ENCODE data around the gene ETNK2.
"Not testable (repeated sequence)": the region's sequence is repeated elsewhere in the genome, so short reads cannot be mapped to it uniquely, and the experiment has no call there.

The ETNK2 gene

GRCh38 chr1:204126386-204126785, 25.5 kb downstream of the ETNK2 start:
- DNase-seq (ENCODE audit: low read depth): no peak

DNA sequence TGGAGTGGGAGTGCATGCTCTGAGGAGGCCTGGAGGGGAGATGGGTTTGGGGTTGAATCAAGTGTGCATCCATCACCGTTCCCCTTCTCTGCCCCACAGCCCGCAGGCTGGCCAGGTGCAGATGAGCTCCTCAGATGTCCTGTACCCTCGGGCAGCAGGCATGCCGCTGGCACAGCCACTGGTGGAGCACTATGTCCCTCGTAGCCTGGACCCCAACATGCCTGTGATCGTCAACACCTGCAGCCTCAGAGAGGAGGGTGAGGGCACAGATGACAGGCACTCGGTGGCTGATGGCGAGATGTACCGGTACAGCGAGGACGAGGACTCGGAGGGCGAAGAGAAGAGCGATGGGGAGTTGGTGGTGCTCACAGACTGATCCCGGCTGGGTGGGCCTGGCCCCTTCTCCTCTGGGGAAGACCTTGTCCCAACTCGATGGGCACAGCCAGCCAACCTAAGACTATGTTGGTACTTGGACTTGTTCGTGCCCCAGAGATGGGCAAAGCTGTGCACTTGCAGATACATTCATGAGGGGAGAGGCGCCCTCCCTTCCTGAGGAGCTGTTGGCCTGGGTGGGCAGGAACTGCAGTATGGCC, 26.0 kb downstream of the ETNK2 start:
- DNase-seq (ENCODE audit: low read depth): no peak

GRCh38 chr1:204124639-204125038, 27.2 kb downstream of the ETNK2 start:
- no peak for DNase-seq (ENCODE audit: low read depth)

DNA sequence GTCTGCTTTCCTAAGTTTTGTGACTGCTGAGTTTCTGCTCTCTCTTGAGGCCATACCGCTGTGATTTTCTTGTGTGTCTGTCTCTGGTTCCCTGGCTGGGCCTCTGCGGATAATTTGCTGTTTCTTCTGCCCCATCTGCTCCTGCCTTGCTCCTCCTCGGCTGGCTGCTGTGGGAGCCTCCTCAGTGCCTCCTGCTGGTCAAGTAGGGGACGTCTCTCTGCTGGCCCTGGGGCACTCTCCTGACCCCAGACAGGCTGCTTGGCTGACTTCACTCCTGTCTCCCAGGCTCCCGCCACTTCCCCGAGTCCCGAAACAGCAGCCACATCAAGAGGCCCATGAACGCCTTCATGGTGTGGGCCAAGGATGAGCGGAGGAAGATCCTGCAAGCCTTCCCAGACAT, 28.5 kb downstream of the ETNK2 start:
- no peak for DNase-seq (ENCODE audit: low read depth)

GRCh38 chr1:204121840-204122555, 29.8 kb downstream of the ETNK2 start:
- DNase-seq (ENCODE audit: low read depth): no peak

DNA sequence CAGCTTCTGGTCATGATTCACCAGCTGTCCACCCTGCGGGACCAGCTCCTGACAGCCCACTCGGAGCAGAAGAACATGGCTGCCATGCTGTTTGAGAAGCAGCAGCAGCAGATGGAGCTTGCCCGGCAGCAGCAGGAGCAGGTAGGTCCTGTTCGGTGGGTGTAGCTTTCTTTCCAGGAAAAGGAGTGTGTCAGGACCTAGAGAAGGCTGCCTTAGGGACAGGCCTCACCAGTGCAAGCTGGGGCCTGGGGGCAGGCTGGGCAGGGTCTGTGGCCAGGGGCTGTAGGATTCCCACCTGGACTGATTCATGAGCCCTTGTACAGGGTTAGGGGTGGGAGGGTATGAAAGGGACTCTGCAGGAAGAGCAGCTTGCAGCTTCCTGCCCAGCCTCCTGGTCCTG, 35.3 kb downstream of the ETNK2 start:
- DNase-seq (ENCODE audit: low read depth): no peak

DNA sequence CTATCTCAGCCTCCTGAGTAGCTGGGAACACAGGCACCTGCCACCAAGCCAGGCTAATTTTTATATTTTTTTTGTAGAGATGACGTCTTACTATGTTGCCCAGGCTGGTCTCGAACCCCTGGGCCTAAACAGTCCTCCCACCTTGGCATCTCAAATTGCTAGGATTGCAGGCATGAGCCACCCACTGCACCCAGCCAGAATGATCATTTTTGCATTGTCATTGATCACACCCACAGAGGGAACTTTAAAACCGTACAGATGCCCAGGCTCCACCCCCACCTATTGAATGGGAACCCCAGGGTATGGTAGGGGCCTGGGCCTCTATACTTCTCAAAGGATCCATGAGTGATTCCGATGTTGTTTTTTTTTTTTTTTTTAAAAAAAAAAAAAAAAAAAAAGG, 36.7 kb downstream of the ETNK2 start:
- DNase-seq (ENCODE audit: low read depth): no peak

- DNase-seq (ENCODE audit: low read depth): no peak
These were observed 37.2 kb downstream of the ETNK2 start for GRCh38 chr1:204114606-204115005.

- no peak for DNase-seq (ENCODE audit: low read depth)
These were observed 37.9 kb downstream of the ETNK2 start for GRCh38 chr1:204113896-204114295.

DNA sequence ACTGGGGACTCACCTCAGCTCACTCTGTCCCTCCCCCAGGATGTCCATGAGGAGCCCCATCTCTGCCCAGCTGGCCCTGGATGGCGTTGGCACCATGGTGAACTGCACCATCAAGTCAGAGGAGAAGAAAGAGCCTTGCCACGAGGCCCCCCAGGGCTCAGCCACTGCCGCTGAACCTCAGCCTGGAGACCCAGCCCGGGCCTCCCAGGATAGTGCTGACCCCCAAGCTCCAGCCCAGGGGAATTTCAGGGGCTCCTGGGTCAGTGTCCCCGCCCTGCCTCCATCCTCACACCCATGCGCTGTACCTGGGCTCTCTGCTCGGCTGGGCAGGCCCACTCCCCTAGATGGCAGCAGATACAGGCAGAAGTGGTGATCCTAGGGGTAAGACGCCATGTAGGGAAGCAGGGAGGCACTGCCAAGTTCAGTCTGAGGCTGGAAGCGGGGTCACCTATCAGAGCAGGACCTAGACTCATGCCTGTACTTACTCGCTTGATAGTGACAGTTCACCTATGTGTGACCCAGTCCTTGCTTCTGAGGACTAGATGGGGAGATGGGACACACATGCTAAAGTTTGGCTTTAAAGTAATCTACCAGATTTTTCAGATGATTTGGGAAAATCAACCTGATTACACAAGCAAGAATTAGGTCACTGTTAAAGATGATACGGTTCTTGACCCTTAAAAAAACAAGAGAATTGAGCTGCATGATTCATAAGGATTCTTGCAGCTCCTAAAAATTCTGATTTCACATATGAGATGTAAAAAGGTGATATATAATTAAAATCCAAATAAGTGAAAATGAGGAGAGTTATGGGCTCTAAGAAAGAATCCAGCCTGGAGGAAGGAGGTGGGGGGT, 38.7 kb downstream of the ETNK2 start:
- no peak for DNase-seq (ENCODE audit: low read depth)

DNA sequence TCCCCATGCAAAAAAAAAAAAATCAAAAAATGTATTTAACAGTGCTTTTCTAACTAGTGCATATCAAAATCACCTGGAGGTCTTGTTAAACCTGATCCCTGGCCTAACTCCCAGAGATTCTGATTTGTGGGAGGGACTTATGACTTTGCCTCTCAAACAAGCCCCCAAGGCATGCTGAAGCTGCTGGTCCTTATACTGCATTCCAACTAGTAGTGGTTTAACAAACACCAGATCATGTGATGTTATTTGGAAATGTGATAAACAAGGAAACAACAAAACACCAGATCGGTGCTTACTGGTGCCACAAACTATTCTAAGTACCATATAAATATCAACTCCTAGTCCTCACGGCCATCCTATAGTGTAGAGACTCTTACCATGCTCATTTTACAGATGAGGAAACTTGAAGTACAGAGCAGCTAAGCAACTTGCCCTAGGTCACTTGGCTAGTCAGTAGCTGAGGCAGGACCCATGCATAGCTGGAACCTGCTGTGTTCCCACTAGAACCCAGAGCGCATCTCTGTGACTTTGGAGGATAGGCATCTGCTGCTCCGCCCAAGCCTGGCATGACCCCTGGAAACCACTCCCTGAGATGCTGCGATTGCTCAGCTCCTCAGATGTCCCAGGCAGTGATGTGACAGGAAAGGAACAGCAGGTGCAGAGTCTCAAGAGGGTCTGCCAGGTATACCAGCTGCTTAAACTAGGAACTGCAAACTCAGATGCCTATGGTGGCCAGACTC, 40.8 kb downstream of the ETNK2 start:
- DNase-seq (ENCODE audit: low read depth): no peak

DNA sequence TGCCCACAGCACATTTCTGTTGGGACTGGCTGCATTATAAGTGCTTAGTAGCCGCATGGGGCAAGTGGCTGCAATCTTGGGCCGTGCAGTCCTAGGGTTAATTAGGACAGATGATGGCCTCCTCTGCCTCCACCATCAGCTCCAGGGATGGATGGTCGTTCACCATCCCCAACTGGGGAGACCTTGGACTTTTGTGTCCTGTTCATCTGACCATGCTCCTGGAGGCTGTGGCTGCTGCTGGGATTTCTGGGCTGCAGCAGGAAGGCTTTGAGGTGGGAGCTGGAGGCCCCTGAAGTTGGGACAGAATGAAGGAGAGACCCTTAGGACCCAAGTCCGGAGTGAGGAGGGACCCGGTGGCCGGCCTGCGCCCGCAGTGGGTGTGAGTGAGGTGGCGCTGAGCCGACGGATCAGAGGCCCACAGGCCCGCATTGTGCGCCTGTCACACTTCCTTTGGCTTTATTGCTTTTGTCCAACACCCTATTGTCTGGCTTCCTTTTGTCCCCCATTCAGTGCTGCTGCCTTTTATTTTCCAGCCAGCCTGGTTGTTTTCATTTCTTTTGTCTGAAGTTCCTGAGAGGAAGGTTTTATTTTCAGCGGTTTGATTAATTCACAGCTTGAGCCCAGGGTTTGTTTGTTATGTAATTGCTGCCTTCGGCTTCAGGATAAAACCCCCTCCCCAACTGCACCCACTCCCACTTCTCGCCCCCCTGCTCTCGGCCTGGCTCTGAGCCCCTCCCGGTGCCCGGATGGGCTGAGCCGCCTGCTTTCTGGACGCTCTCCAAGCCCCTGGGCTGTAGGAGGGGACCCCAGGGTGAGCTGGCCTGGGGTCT, 43.3 kb downstream of the ETNK2 start:
- no peak for DNase-seq (ENCODE audit: low read depth)

- DNase-seq (ENCODE audit: low read depth): no peak
These were observed 44.0 kb downstream of the ETNK2 start for GRCh38 chr1:204107892-204108291.

- DNase-seq (ENCODE audit: low read depth): no peak
These were observed 45.0 kb downstream of the ETNK2 start for GRCh38 chr1:204106825-204107224.

GRCh38 chr1:204105131-204105515, 46.7 kb downstream of the ETNK2 start:
- no peak for DNase-seq (ENCODE audit: low read depth)

DNA sequence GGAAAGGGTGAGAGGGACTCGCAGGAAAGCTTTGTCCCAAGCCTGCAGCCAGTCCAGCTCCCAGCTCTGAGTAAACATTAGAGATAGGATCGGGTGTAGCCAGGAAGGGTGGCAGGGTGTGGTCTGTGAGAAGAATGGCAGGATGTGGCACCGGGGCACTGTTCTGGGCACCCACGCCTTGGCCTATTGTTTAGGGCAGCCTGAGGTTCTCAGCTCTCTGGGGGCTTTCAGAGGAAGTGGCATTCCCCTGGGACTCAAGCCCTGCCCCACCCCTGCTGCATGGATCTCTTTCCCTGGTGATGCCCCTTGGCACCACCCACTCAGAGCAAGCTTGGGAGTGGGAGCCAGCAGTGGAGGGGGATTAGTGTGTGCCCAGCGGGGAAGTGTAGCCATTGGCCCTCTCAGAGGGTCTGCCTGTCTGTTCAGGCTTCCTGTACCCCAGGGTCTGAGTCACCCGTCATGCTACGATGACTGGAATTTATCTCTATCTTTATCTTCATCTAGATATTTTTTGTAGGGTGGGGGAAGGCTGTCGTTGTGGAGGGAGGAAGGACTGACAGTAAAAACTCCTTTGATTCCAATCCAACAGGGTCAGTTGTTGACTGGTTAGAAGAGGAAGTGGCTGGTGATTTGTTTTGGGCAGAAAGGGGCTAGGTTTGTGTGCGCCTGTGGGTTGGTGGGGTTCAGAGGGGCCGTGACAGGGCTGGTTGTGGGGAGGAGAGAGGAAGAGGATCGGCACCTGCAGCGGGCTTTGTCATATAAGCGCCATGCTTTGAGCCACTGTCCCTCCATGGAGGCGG, 47.3 kb downstream of the ETNK2 start:
- no peak for DNase-seq (ENCODE audit: low read depth)

GRCh38 chr1:204103431-204103741, 48.5 kb downstream of the ETNK2 start:
- DNase-seq (ENCODE audit: low read depth): no peak

- no peak for DNase-seq (ENCODE audit: low read depth)
These were observed 49.0 kb downstream of the ETNK2 start for GRCh38 chr1:204102739-204103430.

GRCh38 chr1:204102029-204102611, 49.7 kb downstream of the ETNK2 start:
- DNase-seq (ENCODE audit: low read depth): no peak

DNA sequence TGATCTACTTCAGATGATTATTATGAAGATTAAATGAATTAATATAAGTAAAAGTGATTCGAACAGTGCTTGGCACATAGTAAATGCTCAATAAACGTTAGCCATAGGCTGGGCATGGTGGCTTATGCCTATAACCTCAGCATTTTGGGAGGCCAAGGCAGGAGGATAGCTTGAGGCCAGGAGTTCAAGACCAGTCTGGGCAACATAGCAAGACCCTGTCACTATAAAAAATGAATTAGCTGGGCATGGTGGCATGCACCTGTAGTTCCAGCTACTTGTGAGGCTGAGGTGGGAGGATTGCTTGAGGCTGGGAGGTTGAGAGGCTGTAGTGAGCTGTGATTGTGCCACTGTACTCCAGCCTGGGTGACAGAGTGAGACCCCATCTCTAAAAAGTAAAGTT, 52.1 kb downstream of the ETNK2 start:
- not testable (repeated sequence) for DNase-seq (ENCODE audit: low read depth)

Measured in activated gamma-delta T cell treated with anti-CD3 and anti-CD28 coated beads, Interleukin-2, amount 50 U/mL, for 16 hours (primary cell).